Osteocyte (in vitro differentiated cells): Measurements from ENCODE around the gene CTCFL. TPM values are rescaled to one million over a fixed set of nuclear protein-coding genes. Genes with fewer than 3 reads are reported as not detected.

Source experiments
- DNase-seq: peaks from one replicate; pipeline ENCODE4 v3.0.0; 2021; ENCODE audit warnings: mixed read lengths; ENCODE audit not compliant: unreplicated experiment; ENCODE audit errors: extremely low spot score
- H3K27ac Mint-ChIP-seq: one replicate; pipeline ENCODE4 v1.8.0; 2021; ENCODE audit warnings: mild to moderate bottlenecking, mixed read lengths; ENCODE audit not compliant: unreplicated experiment
- H3K27me3 Mint-ChIP-seq: one replicate; pipeline ENCODE4 v1.8.0; 2021; ENCODE audit warnings: mixed read lengths; ENCODE audit not compliant: unreplicated experiment
- H3K36me3 Mint-ChIP-seq: one replicate; pipeline ENCODE4 v1.8.0; 2021; ENCODE audit warnings: mixed read lengths; ENCODE audit not compliant: unreplicated experiment
- H3K4me1 Mint-ChIP-seq: one replicate; pipeline ENCODE4 v1.8.0; 2021; ENCODE audit warnings: mixed read lengths; ENCODE audit not compliant: unreplicated experiment
- H3K4me3 Mint-ChIP-seq: one replicate; pipeline ENCODE4 v1.8.0; 2021; ENCODE audit warnings: mild to moderate bottlenecking, moderate library complexity, mixed read lengths; ENCODE audit not compliant: unreplicated experiment
- H3K9me3 Mint-ChIP-seq: one replicate; pipeline ENCODE4 v1.8.0; 2021; ENCODE audit warnings: mixed read lengths; ENCODE audit not compliant: unreplicated experiment
- total RNA-seq: library from RNA; stranded (reverse); gene quantifications from 2 replicates; pipeline ENCODE4 v1.2.1, GENCODE V29; 2021
- TF ChIP-seq, protein P1 (sequence below): fragments of 200-600 bp; sonication (generic); IDR thresholded peaks from 2 replicates; pipeline ENCODE4 v1.5.0; 2021; ENCODE audit warnings: antibody characterized with exemption, mild to moderate bottlenecking, moderate library complexity

The CTCFL gene
- total RNA-seq, 1 donor from 2014 or later, result not detected

GRCh38 chr20:57530327-57530981, 5.5 kb upstream of the CTCFL start:
- no peak for DNase-seq
- no peaks in the 10 kb centered on the region for H3K9me3 Mint-ChIP-seq
- no peak overlapping the region for H3K27ac Mint-ChIP-seq
- no peaks in the 10 kb centered on the region for H3K4me1 Mint-ChIP-seq
- H3K36me3 Mint-ChIP-seq, result no peaks in the 10 kb centered on the region
- peaks cover 42% of the 10 kb centered on the region for H3K27me3 Mint-ChIP-seq
- H3K4me3 Mint-ChIP-seq, result no peak overlapping the region
- TF ChIP-seq, protein P1, sequence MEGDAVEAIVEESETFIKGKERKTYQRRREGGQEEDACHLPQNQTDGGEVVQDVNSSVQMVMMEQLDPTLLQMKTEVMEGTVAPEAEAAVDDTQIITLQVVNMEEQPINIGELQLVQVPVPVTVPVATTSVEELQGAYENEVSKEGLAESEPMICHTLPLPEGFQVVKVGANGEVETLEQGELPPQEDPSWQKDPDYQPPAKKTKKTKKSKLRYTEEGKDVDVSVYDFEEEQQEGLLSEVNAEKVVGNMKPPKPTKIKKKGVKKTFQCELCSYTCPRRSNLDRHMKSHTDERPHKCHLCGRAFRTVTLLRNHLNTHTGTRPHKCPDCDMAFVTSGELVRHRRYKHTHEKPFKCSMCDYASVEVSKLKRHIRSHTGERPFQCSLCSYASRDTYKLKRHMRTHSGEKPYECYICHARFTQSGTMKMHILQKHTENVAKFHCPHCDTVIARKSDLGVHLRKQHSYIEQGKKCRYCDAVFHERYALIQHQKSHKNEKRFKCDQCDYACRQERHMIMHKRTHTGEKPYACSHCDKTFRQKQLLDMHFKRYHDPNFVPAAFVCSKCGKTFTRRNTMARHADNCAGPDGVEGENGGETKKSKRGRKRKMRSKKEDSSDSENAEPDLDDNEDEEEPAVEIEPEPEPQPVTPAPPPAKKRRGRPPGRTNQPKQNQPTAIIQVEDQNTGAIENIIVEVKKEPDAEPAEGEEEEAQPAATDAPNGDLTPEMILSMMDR, result no peak

GRCh38 chr20:57529810-57530209, 4.9 kb upstream of the CTCFL start:
- Mint-ChIP-seq H3K9me3 (no peaks in the 10 kb centered on the region), H3K36me3 (no peaks in the 10 kb centered on the region), H3K27ac (no peak overlapping the region), H3K4me3 (no peak overlapping the region), H3K27me3 (peaks cover 36% of the 10 kb centered on the region), H3K4me1 (no peaks in the 10 kb centered on the region)
- TF ChIP-seq, protein P1, result no peak
- DNase-seq, result no peak

DNA sequence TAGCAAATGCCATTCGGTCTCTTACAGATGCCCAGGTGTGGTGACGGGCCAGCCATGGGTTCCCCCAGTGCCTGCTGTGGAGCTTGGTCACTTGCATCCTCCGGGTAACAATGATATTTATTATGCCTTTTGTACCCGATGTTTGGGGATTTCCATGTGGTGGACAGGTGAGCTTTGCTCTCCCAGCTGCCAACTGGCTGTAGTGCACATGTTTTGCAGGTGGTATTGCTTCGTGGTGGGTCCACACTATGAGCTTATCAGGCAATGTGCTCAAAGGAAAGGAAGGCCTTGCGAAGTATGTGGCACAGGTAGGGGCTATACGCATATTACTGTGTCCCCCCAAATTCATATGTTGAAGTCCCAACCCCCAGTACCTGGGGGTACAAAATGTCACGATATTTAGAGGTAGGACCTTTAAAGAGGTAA, 4.2 kb upstream of the CTCFL start:
- no peaks in the 10 kb centered on the region for H3K9me3 Mint-ChIP-seq
- no peak for DNase-seq
- TF ChIP-seq, protein P1, result no peak
- no peaks in the 10 kb centered on the region for H3K4me1 Mint-ChIP-seq
- H3K36me3 Mint-ChIP-seq, result no peaks in the 10 kb centered on the region
- H3K27ac Mint-ChIP-seq, result no peak overlapping the region
- H3K27me3 Mint-ChIP-seq, result peaks cover 30% of the 10 kb centered on the region
- no peak overlapping the region for H3K4me3 Mint-ChIP-seq

DNA sequence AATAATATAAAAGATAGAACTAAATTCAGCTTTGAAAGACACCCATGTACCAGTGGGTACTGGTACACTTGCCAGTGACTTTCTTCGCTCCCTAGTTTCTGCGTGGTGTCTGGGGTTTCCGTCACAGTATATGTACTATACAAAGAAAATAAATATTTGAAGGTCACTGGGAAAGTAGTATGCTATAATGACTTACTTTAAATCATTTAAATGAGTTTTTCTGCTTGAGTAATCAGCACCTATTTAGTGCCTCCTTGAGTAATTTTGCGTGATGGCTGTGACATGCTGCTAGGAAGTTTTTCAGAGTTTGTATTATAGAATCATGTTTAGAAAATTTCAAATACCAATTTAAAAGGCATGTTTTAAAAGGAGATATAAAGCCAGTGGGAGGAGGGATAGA, 3.2 kb upstream of the CTCFL start:
- Mint-ChIP-seq H3K4me3 (no peak overlapping the region), H3K27ac (no peak overlapping the region), H3K4me1 (no peaks in the 10 kb centered on the region), H3K9me3 (no peaks in the 10 kb centered on the region), H3K27me3 (peaks cover 21% of the 10 kb centered on the region), H3K36me3 (no peaks in the 10 kb centered on the region)
- TF ChIP-seq, protein P1, result no peak
- DNase-seq, result no peak

- Mint-ChIP-seq H3K4me3 (no peak overlapping the region), H3K9me3 (no peaks in the 10 kb centered on the region), H3K27ac (no peak overlapping the region), H3K4me1 (no peaks in the 10 kb centered on the region), H3K36me3 (no peaks in the 10 kb centered on the region), H3K27me3 (peaks cover 19% of the 10 kb centered on the region)
- TF ChIP-seq, protein P1, result no peak
- DNase-seq, result no peak
Measured at GRCh38 chr20:57527728-57528127, 2.8 kb upstream of the CTCFL start.
